HepG2 (cell line): Measurements from ENCODE around the gene IST1. TPM values are rescaled to one million over a fixed set of nuclear protein-coding genes. Genes with fewer than 3 reads are reported as not detected.

Experiments used
- AGO1 ChIP-seq: fragments of 200-400 bp; formaldehyde crosslinking; IDR thresholded peaks from 2 replicates; pipeline ENCODE4 v1.6.1; 2017; ENCODE audit warnings: mild to moderate bottlenecking, low read depth, low read length, moderate library complexity; ENCODE audit not compliant: poor library complexity, severe bottlenecking
- FIP1L1 ChIP-seq: fragments of 200-400 bp; formaldehyde crosslinking; IDR thresholded peaks from 2 replicates; pipeline ENCODE4 v1.6.1; 2018; ENCODE audit warnings: low read depth, mild to moderate bottlenecking, low read length, moderate library complexity, borderline replicate concordance; ENCODE audit not compliant: insufficient read depth
- KDM1A ChIP-seq: IDR thresholded peaks from 2 replicates; pipeline ENCODE4 v1.6.1; 2016; ENCODE audit warnings: missing compliant biosample characterization
- MAZ ChIP-seq, 2 experiments: sonication (generic) in 1 of 2; formaldehyde crosslinking in 1 of 2; IDR thresholded peaks; 2 replicates each; pipeline versions ENCODE4 v1.5.0 to v1.6.1; 2012 to 2020; ENCODE audit warnings: low read depth in 2 of 2, mild to moderate bottlenecking in 2 of 2, borderline replicate concordance in 1 of 2, improper control_type of control experiment in 1 of 2, low read length in 1 of 2, missing genetic modification reagents in 1 of 2, moderate library complexity in 1 of 2
- MTA1 ChIP-seq: sonication (generic); formaldehyde crosslinking; IDR thresholded peaks from 2 replicates; pipeline ENCODE4 v1.4.0; 2020; ENCODE audit warnings: missing genetic modification reagents, mild to moderate bottlenecking, borderline replicate concordance
- MXD3 ChIP-seq: IDR thresholded peaks from 2 replicates; pipeline ENCODE4 v1.6.1; 2016; ENCODE audit warnings: mild to moderate bottlenecking, missing biosample characterization, missing genetic modification reagents
- NCOA2 ChIP-seq: sonication (generic); formaldehyde crosslinking; IDR thresholded peaks from 2 replicates; pipeline ENCODE4 v1.8.0; 2022; ENCODE audit warnings: inconsistent platforms
- NONO ChIP-seq, 2 experiments: fragments of 450-650 bp in 1 of 2; sonication (generic) in 1 of 2; formaldehyde crosslinking in 1 of 2; IDR thresholded peaks in 1 of 2; conservative IDR thresholded peaks in 1 of 2; 2 replicates each; pipeline versions ENCODE4 v1.6.1 to v1.8.0; 2017 to 2022; ENCODE audit warnings: mild to moderate bottlenecking in 1 of 2, missing genetic modification reagents in 1 of 2, moderate library complexity in 1 of 2
- RBM22 ChIP-seq: fragments of 200-400 bp; formaldehyde crosslinking; optimal IDR thresholded peaks from 2 replicates; pipeline ENCODE3; 2017; ENCODE audit warnings: mild to moderate bottlenecking, low read length, moderate library complexity
- REPIN1 ChIP-seq: sonication (generic); formaldehyde crosslinking; IDR thresholded peaks from 2 replicates; pipeline ENCODE4 v1.8.0; 2022; ENCODE audit warnings: missing genetic modification reagents, low read depth, mild to moderate bottlenecking, borderline replicate concordance
- TBX3 ChIP-seq: fragments of 450-650 bp; IDR thresholded peaks from 2 replicates; pipeline ENCODE4 v1.6.1; 2017; ENCODE audit warnings: antibody characterized with exemption, mild to moderate bottlenecking, inconsistent platforms, borderline replicate concordance
- XRCC5 ChIP-seq: fragments of 200-400 bp; formaldehyde crosslinking; optimal IDR thresholded peaks from 2 replicates; pipeline ENCODE3; 2017; ENCODE audit warnings: mild to moderate bottlenecking, low read length
- ZNF230 ChIP-seq: sonication (generic); formaldehyde crosslinking; IDR thresholded peaks from 2 replicates; pipeline ENCODE4 v1.4.0; 2020; ENCODE audit warnings: mild to moderate bottlenecking, missing genetic modification reagents
- ZNF335 ChIP-seq: sonication (generic); formaldehyde crosslinking; IDR thresholded peaks from 2 replicates; pipeline ENCODE4 v1.4.0; 2020; ENCODE audit warnings: missing genetic modification reagents
- ZNF337 ChIP-seq: sonication (generic); formaldehyde crosslinking; IDR thresholded peaks from 2 replicates; pipeline ENCODE4 v1.5.1; 2020; ENCODE audit warnings: missing genetic modification reagents, low read depth, mild to moderate bottlenecking, borderline replicate concordance
- ZNF460 ChIP-seq: sonication (generic); formaldehyde crosslinking; IDR thresholded peaks from 2 replicates; pipeline ENCODE4 v1.5.1; 2020; ENCODE audit warnings: missing genetic modification reagents, mild to moderate bottlenecking, borderline replicate concordance
- polyA plus RNA-seq, 8 experiments: library from polyadenylated mRNA; depleted of rRNA in 3 of 8; stranded (reverse) in 7 of 8; unstranded in 1 of 8; fragments of >200 nt; fragmentation: Illumina TruSeq in 4 of 8; extraction: Trizol in 4 of 8; gene quantifications; 2 replicates each; pipeline versions ENCODE4 v1.2.1 to v1.2.3, GENCODE V29; 2011 to 2016; ENCODE audit warnings: low read depth in 4 of 8, missing spikeins in 1 of 8, mixed read lengths in 1 of 8; ENCODE audit not compliant: insufficient read depth in 1 of 8
- total RNA-seq, 5 experiments: library from RNA; depleted of rRNA; stranded (reverse); fragments of >200 nt; fragmentation: Illumina TruSeq; extraction: Trizol; gene quantifications; 2 replicates each; pipeline ENCODE4 v1.2.3, GENCODE V29; 2016; ENCODE audit warnings: low read depth in 1 of 5
- TF ChIP-seq, protein P1 (sequence below): sonication (generic); formaldehyde crosslinking; IDR thresholded peaks from 2 replicates; pipeline ENCODE4 v1.4.0; 2020; ENCODE audit warnings: mild to moderate bottlenecking, missing genetic modification reagents, borderline replicate concordance
- TF ChIP-seq, protein P2 (sequence below): sonication (generic); formaldehyde crosslinking; IDR thresholded peaks from 2 replicates; pipeline ENCODE4 v1.4.0; 2020; ENCODE audit warnings: mild to moderate bottlenecking, missing genetic modification reagents
- TF ChIP-seq, protein P3 (sequence below): sonication (generic); formaldehyde crosslinking; IDR thresholded peaks from 2 replicates; pipeline ENCODE4 v1.5.0; 2020; ENCODE audit warnings: mild to moderate bottlenecking, missing genetic modification reagents
- TF ChIP-seq, protein P4 (sequence below): sonication (generic); formaldehyde crosslinking; IDR thresholded peaks from 2 replicates; pipeline ENCODE4 v1.5.1; 2020; ENCODE audit warnings: missing genetic modification reagents, mild to moderate bottlenecking, borderline replicate concordance

Gene IST1
- total and polyA plus RNA-seq, 2 of the 13 experiments (the other 11 are each of a cell fraction or from before 2014, with no cell fraction given): 346 to 415 TPM

GRCh38 chr16:71845639-71846430 is 49.5 kb upstream of the IST1 start, which contains the start of gene ATXN1L (continued):
- TF ChIP-seq TBX3 (no peak), XRCC5 (peak; percentile 76), ZNF230 (CRISPR knock-in tag) (peak; percentile 60), ZNF335 (peak; percentile 59; the same call in 1 of the 2 replicates), FIP1L1 (no peak), ZNF337 (no peak; the same call in 1 of the 2 replicates), RBM22 (peak; percentile 82), MAZ (IDR thresholded peaks at IDR 0.05; ENCODE audit: borderline replicate concordance, low read depth, low read length) (peak; percentile 99), MAZ (CRISPR knock-in tag; IDR thresholded peaks at IDR 0.05; ENCODE audit: low read depth) (peak; percentile 96), ZNF460 (no peak; the same call in 1 of the 2 replicates), MTA1 (CRISPR knock-in tag) (peak; percentile 84; the same call in 1 of the 2 replicates), NCOA2 (CRISPR knock-in tag) (peak; percentile 50; the same call in 1 of the 2 replicates), REPIN1 (peak; percentile 91), KDM1A (CRISPR knock-in tag) (no peak), MXD3 (CRISPR knock-in tag) (peak; percentile 65), AGO1 (no peak), NONO (IDR thresholded peaks at IDR 0.05) (no peak), NONO (CRISPR knock-in tag; conservative IDR thresholded peaks at IDR 0.05) (peak; percentile 81)
- TF ChIP-seq, protein P1, sequence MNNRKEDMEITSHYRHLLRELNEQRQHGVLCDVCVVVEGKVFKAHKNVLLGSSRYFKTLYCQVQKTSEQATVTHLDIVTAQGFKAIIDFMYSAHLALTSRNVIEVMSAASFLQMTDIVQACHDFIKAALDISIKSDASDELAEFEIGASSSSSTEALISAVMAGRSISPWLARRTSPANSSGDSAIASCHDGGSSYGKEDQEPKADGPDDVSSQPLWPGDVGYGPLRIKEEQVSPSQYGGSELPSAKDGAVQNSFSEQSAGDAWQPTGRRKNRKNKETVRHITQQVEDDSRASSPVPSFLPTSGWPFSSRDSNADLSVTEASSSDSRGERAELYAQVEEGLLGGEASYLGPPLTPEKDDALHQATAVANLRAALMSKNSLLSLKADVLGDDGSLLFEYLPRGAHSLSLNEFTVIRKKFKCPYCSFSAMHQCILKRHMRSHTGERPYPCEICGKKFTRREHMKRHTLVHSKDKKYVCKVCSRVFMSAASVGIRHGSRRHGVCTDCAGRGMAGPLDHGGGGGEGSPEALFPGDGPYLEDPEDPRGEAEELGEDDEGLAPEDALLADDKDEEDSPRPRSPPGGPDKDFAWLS (CRISPR knock-in tag): 0 out of 2 replicates have a peak, but pooled peaks have one; percentile 53
- TF ChIP-seq, protein P2, sequence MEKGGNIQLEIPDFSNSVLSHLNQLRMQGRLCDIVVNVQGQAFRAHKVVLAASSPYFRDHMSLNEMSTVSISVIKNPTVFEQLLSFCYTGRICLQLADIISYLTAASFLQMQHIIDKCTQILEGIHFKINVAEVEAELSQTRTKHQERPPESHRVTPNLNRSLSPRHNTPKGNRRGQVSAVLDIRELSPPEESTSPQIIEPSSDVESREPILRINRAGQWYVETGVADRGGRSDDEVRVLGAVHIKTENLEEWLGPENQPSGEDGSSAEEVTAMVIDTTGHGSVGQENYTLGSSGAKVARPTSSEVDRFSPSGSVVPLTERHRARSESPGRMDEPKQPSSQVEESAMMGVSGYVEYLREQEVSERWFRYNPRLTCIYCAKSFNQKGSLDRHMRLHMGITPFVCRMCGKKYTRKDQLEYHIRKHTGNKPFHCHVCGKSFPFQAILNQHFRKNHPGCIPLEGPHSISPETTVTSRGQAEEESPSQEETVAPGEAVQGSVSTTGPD (CRISPR knock-in tag): peak; percentile 57; the same call in 1 of the 2 replicates
- TF ChIP-seq, protein P3, sequence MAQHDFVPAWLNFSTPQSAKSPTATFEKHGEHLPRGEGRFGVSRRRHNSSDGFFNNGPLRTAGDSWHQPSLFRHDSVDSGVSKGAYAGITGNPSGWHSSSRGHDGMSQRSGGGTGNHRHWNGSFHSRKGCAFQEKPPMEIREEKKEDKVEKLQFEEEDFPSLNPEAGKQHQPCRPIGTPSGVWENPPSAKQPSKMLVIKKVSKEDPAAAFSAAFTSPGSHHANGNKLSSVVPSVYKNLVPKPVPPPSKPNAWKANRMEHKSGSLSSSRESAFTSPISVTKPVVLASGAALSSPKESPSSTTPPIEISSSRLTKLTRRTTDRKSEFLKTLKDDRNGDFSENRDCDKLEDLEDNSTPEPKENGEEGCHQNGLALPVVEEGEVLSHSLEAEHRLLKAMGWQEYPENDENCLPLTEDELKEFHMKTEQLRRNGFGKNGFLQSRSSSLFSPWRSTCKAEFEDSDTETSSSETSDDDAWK (CRISPR knock-in tag): no peak
- TF ChIP-seq, protein P4, sequence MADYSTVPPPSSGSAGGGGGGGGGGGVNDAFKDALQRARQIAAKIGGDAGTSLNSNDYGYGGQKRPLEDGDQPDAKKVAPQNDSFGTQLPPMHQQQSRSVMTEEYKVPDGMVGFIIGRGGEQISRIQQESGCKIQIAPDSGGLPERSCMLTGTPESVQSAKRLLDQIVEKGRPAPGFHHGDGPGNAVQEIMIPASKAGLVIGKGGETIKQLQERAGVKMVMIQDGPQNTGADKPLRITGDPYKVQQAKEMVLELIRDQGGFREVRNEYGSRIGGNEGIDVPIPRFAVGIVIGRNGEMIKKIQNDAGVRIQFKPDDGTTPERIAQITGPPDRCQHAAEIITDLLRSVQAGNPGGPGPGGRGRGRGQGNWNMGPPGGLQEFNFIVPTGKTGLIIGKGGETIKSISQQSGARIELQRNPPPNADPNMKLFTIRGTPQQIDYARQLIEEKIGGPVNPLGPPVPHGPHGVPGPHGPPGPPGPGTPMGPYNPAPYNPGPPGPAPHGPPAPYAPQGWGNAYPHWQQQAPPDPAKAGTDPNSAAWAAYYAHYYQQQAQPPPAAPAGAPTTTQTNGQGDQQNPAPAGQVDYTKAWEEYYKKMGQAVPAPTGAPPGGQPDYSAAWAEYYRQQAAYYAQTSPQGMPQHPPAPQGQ (CRISPR knock-in tag): no peak; the same call in 1 of the 2 replicates
